ENCODE data around the gene KRTAP29-1.

KRTAP29-1 gene

DNA sequence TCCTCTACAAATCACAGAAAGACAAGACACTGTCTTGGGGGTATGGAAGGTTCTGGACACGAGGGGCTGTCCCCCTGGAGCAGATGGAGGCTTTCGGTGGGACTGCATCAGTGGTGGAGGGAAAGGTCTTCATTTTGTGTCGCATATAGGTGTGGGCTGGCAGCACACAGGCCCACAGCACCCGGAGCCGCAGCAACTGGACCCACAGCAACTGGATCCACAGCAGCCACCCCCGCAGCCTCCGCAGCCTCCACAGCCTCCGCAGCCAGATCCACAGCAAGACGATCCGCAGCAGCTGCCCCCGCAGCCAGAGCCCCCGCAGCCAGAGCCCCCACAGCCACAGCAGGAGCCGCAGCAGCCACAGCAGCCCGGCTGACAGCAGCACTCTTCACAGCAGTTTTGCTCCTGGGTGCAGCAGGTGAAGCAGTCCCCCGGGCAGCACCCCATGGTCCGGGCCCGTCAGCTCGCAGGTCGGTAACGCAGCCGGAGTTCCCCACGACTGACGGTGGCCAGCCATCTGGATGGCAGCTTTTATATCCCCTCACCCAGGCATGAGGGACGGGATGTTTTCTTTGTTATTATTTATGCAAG, 12.6 kb upstream of the KRTAP29-1 start, which contains the start of gene KRTAP17-1:
Gene KRTAP17-1, minus strand, starts transcription at position 507 of the 591 bp plus-strand sequence. Its CDS starts 60 bp downstream, at position 447.
- H3K36me3 ChIP-seq (ENCODE audit: control insufficient read depth, insufficient read depth, low read length, severe bottlenecking), result no peaks in the 10 kb centered on the region
- no peak within 1 kb of the TSS for H3K9ac ChIP-seq (ENCODE audit: low read length)
- peaks cover 12% of the 10 kb centered on the region for H3K27me3 ChIP-seq (replicated peaks; ENCODE audit: control insufficient read depth, insufficient read depth, low read length)
- H3K4me3 ChIP-seq (ENCODE audit: low read length), result no peak within 1 kb of the TSS
- no peaks in the 10 kb centered on the region for H3K4me1 ChIP-seq (ENCODE audit: control insufficient read depth, insufficient read depth, low read length)
- peaks cover 10% of the 10 kb centered on the region for H3K9me3 ChIP-seq (ENCODE audit: control insufficient read depth, low read length)
- no peak for DNase-seq (ENCODE audit: low read depth)

DNA sequence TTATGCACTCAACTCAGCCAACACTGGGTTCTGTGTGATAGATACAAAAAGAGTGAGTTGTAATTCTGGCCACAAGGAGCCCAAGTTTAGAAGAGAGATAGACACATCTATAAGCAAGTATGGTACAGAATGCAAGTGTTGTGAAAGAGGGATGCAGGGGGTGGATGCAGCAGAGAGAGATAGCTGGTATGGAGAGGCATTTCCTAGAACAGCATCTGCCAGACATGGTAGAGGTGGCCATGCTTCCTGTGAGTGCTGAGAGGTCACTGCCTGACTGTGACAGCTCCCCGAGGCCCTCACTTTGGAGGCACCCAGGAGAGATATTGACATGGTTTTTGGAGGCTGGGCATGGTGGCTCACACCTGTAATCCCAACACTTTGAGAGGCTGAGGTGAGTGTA, 8.5 kb upstream of the KRTAP29-1 start:
- Histone ChIP-seq H3K9me3 (ENCODE audit: control insufficient read depth, low read length) (no peaks in the 10 kb centered on the region), H3K4me1 (ENCODE audit: control insufficient read depth, insufficient read depth, low read length) (no peaks in the 10 kb centered on the region), H3K9ac (ENCODE audit: low read length) (no peak overlapping the region), H3K27me3 (replicated peaks; ENCODE audit: control insufficient read depth, insufficient read depth, low read length) (peaks cover 32% of the 10 kb centered on the region), H3K4me3 (ENCODE audit: low read length) (no peak overlapping the region), H3K36me3 (ENCODE audit: control insufficient read depth, insufficient read depth, low read length, severe bottlenecking) (no peaks in the 10 kb centered on the region)
- DNase-seq (ENCODE audit: low read depth), result no peak

DNA sequence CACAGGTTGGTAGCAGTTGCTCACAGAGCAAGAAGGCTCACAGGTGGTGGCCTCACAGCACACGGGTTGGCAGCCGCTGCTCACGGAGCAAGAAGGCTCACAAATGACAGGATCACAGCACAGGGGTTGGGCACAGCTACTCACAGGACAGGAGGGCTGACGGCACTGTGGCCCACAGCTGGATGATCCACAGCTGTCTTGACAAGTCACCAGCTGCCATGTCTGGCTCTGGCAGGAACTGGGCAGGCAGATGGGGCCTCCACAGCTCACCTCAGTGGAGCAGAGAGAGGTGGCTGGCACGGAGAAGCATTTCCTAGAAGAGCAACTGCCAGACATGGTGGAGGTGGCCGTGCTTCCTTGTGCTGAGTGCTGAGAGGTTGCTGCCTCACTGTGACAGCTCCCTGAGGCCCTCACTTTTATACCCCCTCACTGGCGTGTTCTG, 6.3 kb upstream of the KRTAP29-1 start, which contains the start of gene KRTAP16-1:
Gene KRTAP16-1, minus strand, starts transcription at position 392 of the 442 bp plus-strand sequence. Its CDS starts 56 bp downstream, at position 336.
- H3K9me3 ChIP-seq (ENCODE audit: control insufficient read depth, low read length), result no peaks in the 10 kb centered on the region
- H3K27me3 ChIP-seq (replicated peaks; ENCODE audit: control insufficient read depth, insufficient read depth, low read length), result peaks cover 23% of the 10 kb centered on the region
- DNase-seq (ENCODE audit: low read depth), result no peak
- H3K9ac ChIP-seq (ENCODE audit: low read length), result no peak within 1 kb of the TSS
- H3K4me1 ChIP-seq (ENCODE audit: control insufficient read depth, insufficient read depth, low read length), result no peaks in the 10 kb centered on the region
- H3K36me3 ChIP-seq (ENCODE audit: control insufficient read depth, insufficient read depth, low read length, severe bottlenecking), result no peaks in the 10 kb centered on the region
- no peak within 1 kb of the TSS for H3K4me3 ChIP-seq (ENCODE audit: low read length)

DNA sequence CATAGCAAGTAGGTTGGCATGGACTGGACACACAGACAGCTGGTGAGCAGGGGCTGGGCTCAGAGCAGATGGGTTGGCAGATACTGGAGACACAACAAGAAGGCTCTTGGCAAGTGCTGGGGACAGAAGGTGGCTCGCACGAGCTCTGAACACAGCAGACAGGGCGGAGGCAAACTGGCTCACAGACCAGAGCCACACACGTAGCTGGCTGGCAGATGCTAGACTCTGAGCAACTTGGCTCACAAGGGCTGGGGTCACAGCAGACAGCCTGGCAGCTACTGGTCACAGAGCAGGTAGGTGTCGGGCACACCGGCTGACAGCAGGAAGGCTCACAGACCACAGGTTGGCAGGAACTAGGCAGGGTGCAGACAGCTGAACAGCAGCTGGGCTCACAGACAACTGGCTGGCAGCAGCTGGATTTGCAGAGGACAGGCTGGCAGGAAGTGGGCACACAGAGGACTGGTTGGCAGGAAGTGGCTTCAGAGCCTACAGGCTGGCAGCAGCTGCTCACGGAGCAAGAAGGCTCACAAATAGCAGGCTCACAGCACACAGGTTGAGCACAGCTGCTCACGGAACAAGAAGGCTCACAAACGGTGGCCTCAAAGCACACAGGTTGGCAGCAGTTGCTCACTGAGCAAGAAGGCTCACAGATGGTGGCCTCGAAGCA, 5.7 kb upstream of the KRTAP29-1 start:
- Histone ChIP-seq H3K9me3 (ENCODE audit: control insufficient read depth, low read length) (no peaks in the 10 kb centered on the region), H3K36me3 (ENCODE audit: control insufficient read depth, insufficient read depth, low read length, severe bottlenecking) (no peaks in the 10 kb centered on the region), H3K4me1 (ENCODE audit: control insufficient read depth, insufficient read depth, low read length) (no peaks in the 10 kb centered on the region), H3K9ac (ENCODE audit: low read length) (no peak overlapping the region), H3K27me3 (replicated peaks; ENCODE audit: control insufficient read depth, insufficient read depth, low read length) (peaks cover 23% of the 10 kb centered on the region), H3K4me3 (ENCODE audit: low read length) (no peak overlapping the region)
- DNase-seq (ENCODE audit: low read depth), result no peak

DNA sequence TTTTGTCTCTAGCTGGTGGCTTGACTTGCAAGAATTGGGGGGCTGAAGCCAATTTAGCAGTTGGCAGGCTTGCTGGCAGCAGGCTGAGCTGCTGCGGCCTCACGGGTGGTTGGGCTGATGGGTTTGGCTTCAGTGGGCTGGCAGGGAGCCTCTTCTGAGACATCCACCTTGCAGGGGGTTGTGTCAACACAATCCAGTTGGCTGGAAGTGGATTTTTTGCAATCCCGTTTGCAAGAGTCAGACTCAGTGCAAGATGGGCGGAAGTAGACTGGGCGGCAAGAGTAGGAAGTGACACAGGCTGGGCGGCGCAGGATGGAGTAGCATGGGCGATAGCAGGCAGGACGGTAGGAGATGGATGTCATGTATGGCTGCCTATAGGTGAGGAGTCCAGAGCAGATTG, 5.0 kb upstream of the KRTAP29-1 start:
- Histone ChIP-seq H3K9ac (ENCODE audit: low read length) (no peak overlapping the region), H3K9me3 (ENCODE audit: control insufficient read depth, low read length) (no peaks in the 10 kb centered on the region), H3K4me1 (ENCODE audit: control insufficient read depth, insufficient read depth, low read length) (no peaks in the 10 kb centered on the region), H3K27me3 (replicated peaks; ENCODE audit: control insufficient read depth, insufficient read depth, low read length) (peaks cover 23% of the 10 kb centered on the region), H3K4me3 (ENCODE audit: low read length) (no peak overlapping the region), H3K36me3 (ENCODE audit: control insufficient read depth, insufficient read depth, low read length, severe bottlenecking) (no peaks in the 10 kb centered on the region)
- DNase-seq (ENCODE audit: low read depth), result no peak

DNA sequence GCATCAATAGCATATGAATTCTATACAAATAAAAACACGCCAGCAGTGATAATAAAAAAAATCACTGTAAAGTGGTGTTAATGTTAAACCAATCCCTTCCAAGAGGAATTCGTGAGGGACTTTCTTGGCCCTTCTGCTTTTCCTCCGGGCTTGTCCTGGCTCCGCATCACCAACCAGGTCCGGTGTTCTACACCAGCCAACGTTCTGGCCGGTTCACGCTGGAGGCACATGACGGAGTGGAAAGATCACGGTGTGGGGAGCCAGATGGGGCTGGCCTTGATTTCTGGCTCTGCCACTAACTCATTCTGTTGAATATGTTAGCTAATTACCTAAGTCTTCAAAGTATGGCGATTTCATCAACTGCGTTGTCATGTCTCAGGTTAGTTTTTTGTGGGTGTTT, 1.4 kb upstream of the KRTAP29-1 start:
- no peaks in the 10 kb centered on the region for H3K9me3 ChIP-seq (ENCODE audit: control insufficient read depth, low read length)
- no peak for DNase-seq (ENCODE audit: low read depth)
- H3K27me3 ChIP-seq (replicated peaks; ENCODE audit: control insufficient read depth, insufficient read depth, low read length), result peaks cover 13% of the 10 kb centered on the region
- no peaks in the 10 kb centered on the region for H3K36me3 ChIP-seq (ENCODE audit: control insufficient read depth, insufficient read depth, low read length, severe bottlenecking)
- peaks cover 4% of the 10 kb centered on the region for H3K4me1 ChIP-seq (ENCODE audit: control insufficient read depth, insufficient read depth, low read length)
- no peak overlapping the region for H3K9ac ChIP-seq (ENCODE audit: low read length)
- H3K4me3 ChIP-seq (ENCODE audit: low read length), result no peak overlapping the region

DNA sequence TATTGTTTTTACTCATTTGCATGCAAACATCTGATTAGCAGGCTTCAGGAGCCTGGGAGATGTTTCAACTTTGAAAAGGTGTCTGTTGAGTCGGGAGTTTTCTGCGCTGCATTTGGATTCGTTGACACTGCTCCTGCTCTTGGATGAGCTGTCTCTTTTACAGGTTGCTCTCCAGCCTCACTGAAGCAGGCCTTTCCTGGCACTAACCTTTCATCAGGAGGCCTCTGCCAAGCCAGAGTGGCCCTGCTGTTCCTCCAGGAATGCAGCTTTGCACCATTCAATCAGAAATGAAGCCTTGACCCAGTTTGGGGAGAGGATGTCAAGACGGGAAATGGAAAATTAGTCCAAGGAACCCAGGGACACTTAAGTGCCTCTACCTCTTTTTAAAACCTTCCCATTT, 330 bp upstream of the KRTAP29-1 start:
- peaks cover 7% of the 10 kb centered on the region for H3K27me3 ChIP-seq (replicated peaks; ENCODE audit: control insufficient read depth, insufficient read depth, low read length)
- H3K9me3 ChIP-seq (ENCODE audit: control insufficient read depth, low read length), result no peaks in the 10 kb centered on the region
- no peak overlapping the region for H3K4me3 ChIP-seq (ENCODE audit: low read length)
- DNase-seq (ENCODE audit: low read depth), result no peak
- no peak overlapping the region for H3K9ac ChIP-seq (ENCODE audit: low read length)
- H3K4me1 ChIP-seq (ENCODE audit: control insufficient read depth, insufficient read depth, low read length), result peaks cover 4% of the 10 kb centered on the region
- no peaks in the 10 kb centered on the region for H3K36me3 ChIP-seq (ENCODE audit: control insufficient read depth, insufficient read depth, low read length, severe bottlenecking)

DNA sequence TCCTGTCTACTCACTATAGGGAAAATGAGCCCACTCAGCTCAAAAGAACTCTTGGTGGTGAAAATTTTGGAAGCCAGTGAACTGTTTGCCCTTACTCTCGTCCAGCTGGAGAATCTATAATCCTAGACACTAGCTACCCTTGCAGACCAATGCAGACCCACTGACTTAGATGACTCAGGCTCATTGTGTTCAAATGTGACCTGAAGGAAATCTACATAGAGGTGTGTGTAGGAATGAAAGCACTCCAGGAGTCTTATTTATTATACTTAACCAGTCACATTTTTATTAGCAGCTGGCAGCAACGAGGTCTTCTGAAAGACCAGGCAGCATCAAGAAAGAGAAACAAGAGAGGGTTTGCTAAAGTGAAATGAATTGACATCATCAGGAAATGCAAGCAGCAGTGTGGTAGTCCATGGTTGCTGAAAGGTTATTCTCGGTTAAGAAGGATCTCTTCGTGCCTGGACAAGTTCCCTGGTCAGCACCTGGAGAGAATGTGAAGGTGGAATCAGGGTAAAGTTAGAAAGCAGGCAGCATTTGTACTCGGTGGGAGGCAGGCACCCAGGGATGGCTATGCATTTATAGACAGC, 1.4 kb downstream of the KRTAP29-1 start:
- H3K9ac ChIP-seq (ENCODE audit: low read length), result no peak overlapping the region
- H3K27me3 ChIP-seq (replicated peaks; ENCODE audit: control insufficient read depth, insufficient read depth, low read length), result peaks cover 2% of the 10 kb centered on the region
- H3K4me1 ChIP-seq (ENCODE audit: control insufficient read depth, insufficient read depth, low read length), result peaks cover 4% of the 10 kb centered on the region
- DNase-seq (ENCODE audit: low read depth), result no peak
- no peaks in the 10 kb centered on the region for H3K9me3 ChIP-seq (ENCODE audit: control insufficient read depth, low read length)
- no peaks in the 10 kb centered on the region for H3K36me3 ChIP-seq (ENCODE audit: control insufficient read depth, insufficient read depth, low read length, severe bottlenecking)
- H3K4me3 ChIP-seq (ENCODE audit: low read length), result no peak overlapping the region

DNA sequence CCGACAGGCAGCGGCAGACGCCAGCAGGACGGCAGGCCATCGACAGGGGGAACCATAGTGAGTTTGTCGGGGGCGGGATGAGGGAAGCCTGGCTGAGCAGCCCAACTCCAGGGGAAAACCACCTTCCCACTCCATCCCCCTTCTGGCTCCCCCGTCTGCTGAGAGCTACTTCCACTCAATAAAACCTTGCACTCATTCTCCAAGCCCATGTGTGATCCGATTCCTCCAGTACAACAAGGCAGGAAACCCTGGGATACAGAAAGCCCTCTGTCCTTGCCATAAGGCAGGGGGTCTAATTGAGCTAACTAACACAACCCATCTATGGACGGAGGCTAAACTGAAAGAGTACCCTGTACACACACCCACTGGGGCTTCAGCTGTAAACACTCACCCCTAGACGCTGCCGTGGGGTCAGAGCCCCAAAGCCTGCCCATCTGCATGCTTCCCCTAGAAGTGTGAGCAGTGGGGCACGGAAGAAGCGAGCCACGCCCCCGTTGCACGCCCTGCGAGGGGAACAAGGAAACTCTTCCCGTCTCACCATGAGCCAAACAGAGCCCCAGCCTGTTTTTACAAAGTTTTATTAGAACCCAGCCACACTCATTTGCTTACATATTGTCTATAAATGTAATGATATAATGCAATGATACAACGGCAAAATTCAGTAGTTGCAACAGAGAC, 4.1 kb downstream of the KRTAP29-1 start:
- Histone ChIP-seq H3K4me1 (ENCODE audit: control insufficient read depth, insufficient read depth, low read length) (peaks cover 4% of the 10 kb centered on the region), H3K9me3 (ENCODE audit: control insufficient read depth, low read length) (no peaks in the 10 kb centered on the region), H3K36me3 (ENCODE audit: control insufficient read depth, insufficient read depth, low read length, severe bottlenecking) (no peaks in the 10 kb centered on the region), H3K27me3 (replicated peaks; ENCODE audit: control insufficient read depth, insufficient read depth, low read length) (no peaks in the 10 kb centered on the region), H3K4me3 (ENCODE audit: low read length) (no peak overlapping the region), H3K9ac (ENCODE audit: low read length) (no peak overlapping the region)
- no peak for DNase-seq (ENCODE audit: low read depth)

DNA sequence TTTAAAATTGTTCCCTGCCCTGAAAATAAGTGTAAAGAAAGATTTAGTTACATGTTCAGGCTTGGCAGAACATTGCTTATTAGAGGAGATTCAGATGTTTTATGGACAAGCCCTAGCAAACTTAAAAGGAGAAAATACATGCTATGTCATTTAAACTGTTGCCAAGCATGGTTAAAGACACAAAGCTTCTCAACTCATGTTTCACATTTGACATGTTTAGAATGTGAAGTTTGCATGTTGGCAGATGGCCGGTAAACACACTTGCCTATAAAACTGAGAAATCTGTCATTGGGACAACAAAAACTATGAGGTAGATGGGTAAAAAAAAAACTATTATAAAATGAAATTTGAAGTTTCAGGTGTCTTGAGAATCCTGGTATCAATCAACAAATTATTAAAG, 5.8 kb downstream of the KRTAP29-1 start:
- H3K9ac ChIP-seq (ENCODE audit: low read length), result no peak overlapping the region
- H3K4me1 ChIP-seq (ENCODE audit: control insufficient read depth, insufficient read depth, low read length), result peaks cover 4% of the 10 kb centered on the region
- DNase-seq (ENCODE audit: low read depth), result no peak
- H3K4me3 ChIP-seq (ENCODE audit: low read length), result no peak overlapping the region
- H3K9me3 ChIP-seq (ENCODE audit: control insufficient read depth, low read length), result no peaks in the 10 kb centered on the region
- H3K36me3 ChIP-seq (ENCODE audit: control insufficient read depth, insufficient read depth, low read length, severe bottlenecking), result no peaks in the 10 kb centered on the region
- H3K27me3 ChIP-seq (replicated peaks; ENCODE audit: control insufficient read depth, insufficient read depth, low read length), result peaks cover under 1% of the 10 kb centered on the region

DNA sequence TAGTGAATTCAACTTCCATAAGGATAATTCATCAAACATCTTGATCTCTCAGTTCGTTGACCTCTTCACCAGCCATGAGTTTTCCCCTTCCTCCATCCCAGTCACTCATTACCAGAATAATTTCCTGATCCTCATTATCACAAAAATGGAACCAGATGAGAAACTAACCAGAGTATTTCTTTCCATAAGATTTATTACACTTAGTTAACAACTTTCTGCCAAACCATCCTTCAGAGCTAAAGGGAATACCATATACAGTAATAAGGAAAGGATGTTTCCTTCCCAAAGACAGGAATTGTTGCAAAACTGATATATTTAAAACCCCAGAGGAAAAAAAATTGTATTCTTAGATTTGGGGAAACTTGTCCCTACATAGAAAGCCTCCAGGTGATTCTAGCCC, 8.6 kb downstream of the KRTAP29-1 start:
- Histone ChIP-seq H3K4me1 (ENCODE audit: control insufficient read depth, insufficient read depth, low read length) (no peaks in the 10 kb centered on the region), H3K9me3 (ENCODE audit: control insufficient read depth, low read length) (no peaks in the 10 kb centered on the region), H3K9ac (ENCODE audit: low read length) (no peak overlapping the region), H3K4me3 (ENCODE audit: low read length) (no peak overlapping the region), H3K27me3 (replicated peaks; ENCODE audit: control insufficient read depth, insufficient read depth, low read length) (peaks cover 2% of the 10 kb centered on the region), H3K36me3 (ENCODE audit: control insufficient read depth, insufficient read depth, low read length, severe bottlenecking) (no peaks in the 10 kb centered on the region)
- DNase-seq (ENCODE audit: low read depth), result no peak

Measured in adipocyte (in vitro differentiated cells).